HG02678 (cell line): ENCODE measurements around the gene PTPRK.
A peak's percentile ranks its signal among the peaks of the same experiment; 100 is the strongest.
"Not testable (repeated sequence)": the region's sequence is repeated elsewhere in the genome, so short reads cannot be mapped to it uniquely, and the experiment has no call there.

Experiments
- ATAC-seq: cut with Tn5 transposase; IDR thresholded peaks from one replicate; pipeline ENCODE4 v1.9.1; 2021; ENCODE audit warnings: mild to moderate bottlenecking, moderate library complexity; ENCODE audit not compliant: unreplicated experiment

Gene PTPRK

GRCh38 chr6:128492386-128492785 lies 28.0 kb downstream of the PTPRK start:
- no peak for ATAC-seq

DNA sequence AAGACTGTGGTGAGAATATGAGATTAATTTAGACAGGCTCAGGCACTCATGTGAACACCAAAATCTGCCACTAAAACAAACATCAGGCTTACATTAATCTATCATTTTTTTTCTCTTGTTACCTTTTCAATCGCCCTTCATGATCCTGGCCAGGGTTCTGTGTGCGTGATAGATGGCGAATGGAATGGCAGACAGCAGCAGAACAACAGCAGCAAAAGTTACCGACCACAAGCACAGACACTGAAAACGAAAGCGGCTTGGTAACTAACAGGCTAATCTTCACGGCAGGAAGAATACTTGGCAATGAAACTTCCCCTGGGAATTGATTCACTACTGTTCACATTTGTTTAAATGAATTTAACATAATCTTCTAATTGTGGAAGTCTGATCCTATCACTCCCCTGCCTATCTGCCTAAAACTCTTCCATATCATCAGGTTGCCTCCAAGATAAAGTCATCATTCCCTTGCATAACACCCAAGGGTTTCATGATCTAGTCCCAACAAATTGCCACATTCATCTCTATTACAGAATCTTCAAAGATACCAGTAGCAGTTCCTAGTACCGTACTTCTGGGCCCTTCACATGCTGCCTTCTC lies 28.7 kb downstream of the PTPRK start:
- ATAC-seq = peak; percentile 62

- no peak for ATAC-seq
Observed at GRCh38 chr6:128491100-128491581, 29.3 kb downstream of the PTPRK start.

- ATAC-seq = no peak
Observed at GRCh38 chr6:128487746-128488145, 32.7 kb downstream of the PTPRK start.

GRCh38 chr6:128487055-128487454 lies 33.3 kb downstream of the PTPRK start:
- no peak for ATAC-seq

- ATAC-seq = not testable (repeated sequence)
Observed at GRCh38 chr6:128486580-128486979, 33.8 kb downstream of the PTPRK start.

DNA sequence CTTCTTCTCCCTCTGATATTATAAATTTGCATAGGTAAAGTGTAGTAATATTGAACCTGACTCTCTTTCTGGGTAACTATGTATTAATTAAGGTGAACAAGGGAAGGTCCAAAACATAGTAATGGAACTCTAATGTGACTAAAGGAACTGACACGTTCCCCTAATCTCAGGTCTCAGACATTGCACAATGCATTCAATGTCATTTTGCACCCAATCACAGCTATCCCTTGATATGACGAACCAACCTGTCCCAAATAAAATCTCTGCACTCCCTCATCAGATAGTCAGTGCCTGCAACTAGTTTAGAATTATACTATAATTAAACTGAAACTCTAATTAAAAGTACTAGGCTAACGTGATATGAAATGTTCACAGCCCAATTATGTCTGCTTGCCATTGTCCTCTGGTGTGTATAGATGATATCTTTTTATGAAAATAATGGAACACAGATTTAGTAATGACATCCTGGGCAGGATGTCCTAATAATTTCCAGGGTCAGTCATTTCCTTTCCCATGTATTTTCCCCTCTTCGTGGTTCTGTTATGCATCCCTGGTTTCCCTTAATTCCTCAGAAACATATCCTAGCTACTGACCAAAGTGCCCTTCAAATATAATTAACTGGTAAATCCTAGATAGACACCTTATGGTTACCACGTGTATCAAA lies 36.8 kb downstream of the PTPRK start:
- no peak for ATAC-seq

GRCh38 chr6:128482642-128483041 lies 37.8 kb downstream of the PTPRK start:
- no peak for ATAC-seq

DNA sequence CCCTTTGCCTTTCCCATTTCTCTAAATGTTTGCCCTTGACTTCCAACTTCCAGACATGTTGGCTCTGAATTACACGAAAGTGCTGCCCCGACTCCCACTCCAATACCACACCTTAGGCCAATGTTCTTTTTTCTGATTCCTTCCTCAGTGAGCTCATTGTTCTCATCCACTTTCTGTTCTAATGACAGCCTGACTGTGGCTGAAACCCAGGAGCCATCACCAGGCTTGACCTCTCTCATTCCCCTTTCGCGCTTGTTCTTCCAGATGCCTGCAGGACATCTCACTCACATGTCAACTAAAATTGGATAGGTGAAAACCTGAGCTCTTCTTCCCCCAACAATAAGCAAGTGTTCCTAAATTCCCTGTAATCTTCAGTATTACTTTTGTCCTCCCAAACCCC lies 40.4 kb downstream of the PTPRK start:
- no peak for ATAC-seq

DNA sequence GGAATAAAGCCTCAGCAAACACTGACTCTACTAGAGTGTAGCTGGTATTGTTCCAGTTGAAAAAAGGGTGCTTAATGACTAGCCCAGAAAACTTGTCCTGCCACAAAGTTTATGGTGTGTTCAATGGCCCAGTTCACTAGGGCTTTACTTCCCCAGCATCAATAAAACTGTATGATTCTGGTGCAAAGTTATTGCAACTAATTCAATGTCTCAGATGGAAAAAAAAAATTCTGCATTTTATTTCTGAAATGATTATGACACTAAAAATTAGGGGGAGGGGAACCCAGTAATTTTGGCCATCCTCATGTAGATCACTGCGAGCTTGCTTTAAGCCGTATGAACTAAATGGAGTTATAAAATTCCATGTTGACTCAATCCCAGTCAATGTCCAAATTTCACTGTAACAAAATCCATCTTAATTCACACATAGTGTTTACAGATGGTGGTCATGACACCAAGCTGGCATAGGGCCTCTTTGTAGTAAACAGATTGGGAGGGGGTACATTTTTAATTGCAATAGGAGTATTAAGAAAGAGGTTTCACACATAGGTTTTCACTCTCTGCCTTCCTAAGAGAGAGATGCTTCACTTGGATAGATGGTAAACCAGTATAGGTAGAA lies 41.2 kb downstream of the PTPRK start:
- ATAC-seq = peak; percentile 13

- ATAC-seq = peak; percentile 37
Observed at GRCh38 chr6:128478230-128479047, 42.0 kb downstream of the PTPRK start.

DNA sequence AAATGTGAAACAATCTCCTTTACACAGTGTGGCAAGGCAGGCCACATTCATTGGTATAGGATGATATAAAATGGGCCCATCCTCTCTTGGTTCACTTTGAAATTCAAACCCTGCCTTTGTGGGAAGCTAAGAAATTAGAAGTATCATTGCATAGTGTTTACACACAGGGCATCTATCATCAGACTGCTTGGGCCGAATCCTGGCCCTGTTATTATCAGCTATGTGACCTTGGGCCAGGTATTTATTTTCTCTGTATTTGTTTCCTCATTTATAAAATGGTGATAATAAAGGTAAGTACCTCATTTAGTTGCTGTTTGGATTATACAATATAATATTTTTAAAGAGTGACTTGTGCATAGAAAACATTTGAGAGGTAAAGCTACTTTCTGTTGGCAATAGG lies 45.5 kb downstream of the PTPRK start:
- no peak for ATAC-seq

DNA sequence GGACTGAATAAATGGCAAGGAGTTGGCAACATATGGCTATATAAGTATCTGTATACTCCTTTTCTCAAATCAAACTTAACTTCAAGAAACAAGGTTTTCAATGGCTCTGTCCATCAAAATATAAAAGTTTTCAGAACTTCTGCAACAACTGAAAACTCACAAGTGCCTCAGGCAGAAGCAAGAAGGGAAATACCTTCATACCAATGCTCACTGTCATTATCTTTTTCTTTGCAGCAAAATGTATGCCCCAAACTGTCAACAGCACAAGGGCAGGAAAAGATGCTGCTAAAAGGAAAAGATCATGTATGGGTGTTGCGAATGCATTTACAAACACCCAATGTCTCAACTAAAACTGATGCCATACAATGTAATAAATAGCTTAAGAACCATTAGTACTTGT lies 45.9 kb downstream of the PTPRK start:
- no peak for ATAC-seq

GRCh38 chr6:128471907-128472306 lies 48.5 kb downstream of the PTPRK start:
- no peak for ATAC-seq

DNA sequence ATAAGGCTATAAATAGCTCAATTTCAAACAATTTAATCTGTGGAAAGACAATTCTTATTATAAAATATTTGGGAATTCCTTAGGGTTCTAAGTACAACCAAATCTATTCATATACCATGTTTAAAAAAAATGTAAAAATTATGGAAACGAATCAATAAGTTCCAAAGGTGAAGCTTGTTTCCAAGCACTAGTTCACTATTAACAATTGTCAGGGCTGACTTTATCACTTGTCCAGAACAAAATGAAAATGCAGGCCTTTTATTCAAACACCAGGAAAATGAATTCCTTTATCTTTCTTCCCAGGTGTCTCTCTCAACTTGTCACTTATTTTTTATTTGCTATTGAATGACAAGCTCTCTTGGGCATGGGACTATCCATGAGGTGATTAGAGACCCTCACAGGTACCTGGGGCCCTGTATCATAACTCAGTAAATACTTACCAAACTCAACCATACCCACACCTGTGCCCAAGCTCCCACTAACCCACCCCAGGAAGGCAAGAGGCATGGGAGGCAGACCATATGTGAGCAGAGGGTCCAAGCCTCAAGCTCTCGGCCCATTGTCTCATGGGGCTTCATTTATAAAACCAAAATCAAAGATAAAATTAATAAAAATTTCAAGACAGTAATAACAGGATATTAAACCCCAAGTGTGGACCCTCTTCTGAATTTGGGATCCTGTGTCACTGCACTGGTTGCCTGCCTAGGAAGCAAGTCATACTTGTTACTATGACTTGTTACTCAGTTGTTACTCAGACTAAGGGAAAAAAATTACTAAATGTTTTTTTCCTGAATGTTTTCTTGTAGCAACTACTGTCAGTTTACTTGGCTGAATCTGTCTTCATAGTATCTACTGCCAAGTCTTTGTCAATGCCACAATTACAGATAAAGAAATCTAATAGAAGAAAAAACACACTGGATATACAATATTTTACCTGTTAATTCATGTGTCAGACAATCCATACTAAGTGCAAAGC lies 54.7 kb downstream of the PTPRK start:
- ATAC-seq = no peak

GRCh38 chr6:128464790-128465189 lies 55.6 kb downstream of the PTPRK start:
- ATAC-seq = no peak

GRCh38 chr6:128463942-128464341 lies 56.5 kb downstream of the PTPRK start:
- ATAC-seq = no peak

DNA sequence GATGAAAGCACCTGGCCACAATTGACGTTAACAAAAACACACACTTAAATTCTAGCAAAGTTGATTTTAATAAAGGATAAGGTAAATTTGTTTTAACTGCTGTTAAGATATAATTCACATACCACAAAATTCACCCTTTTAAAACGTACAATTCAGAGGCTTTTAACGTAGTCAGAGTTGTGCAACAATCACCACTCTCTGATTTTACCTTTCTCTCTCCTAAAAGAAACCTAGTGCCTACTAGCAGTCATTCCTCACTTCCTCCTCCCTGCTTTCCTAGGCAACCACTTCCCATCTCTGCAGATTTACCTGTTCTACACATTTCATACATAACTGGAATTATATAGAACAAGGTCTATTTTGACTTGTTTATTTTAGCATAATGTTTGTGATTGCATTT lies 58.9 kb downstream of the PTPRK start:
- ATAC-seq = no peak

- no peak for ATAC-seq
Observed at GRCh38 chr6:128456510-128457230, 63.7 kb downstream of the PTPRK start.

DNA sequence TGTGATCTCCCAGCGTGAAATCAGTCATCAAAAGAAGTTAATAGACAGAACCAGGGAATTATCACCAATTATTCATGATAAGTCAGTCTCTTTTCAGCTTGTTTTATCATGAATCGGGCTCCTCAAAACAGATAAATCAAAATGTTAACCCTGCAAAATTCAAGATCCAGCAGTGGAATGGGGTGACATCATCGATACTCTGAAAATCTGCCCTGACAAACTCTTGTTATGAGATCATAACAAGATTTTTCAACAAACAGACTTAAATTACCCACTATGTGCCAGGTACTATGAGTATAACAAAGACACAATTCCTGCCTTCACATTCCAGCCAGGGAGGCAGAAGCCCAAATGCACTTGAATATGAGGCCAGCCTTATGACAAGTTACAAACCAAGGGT lies 64.4 kb downstream of the PTPRK start:
- no peak for ATAC-seq
